Activated CD4-positive, alpha-beta memory T cell treated with anti-CD3 and anti-CD28 coated beads, Interleukin-2, amount 10 ng/mL, durations not matched to agents 7 days and 5 days (primary cell): ENCODE data around the gene PCDH9. TPM values are rescaled to one million over a fixed set of nuclear protein-coding genes. Genes with fewer than 3 reads are reported as not detected.

Source experiments
- CTCF ChIA-PET: fragments of 350-600 bp; sonication (Branson Sonifier 250); formaldehyde crosslinking; loops from one replicate; lab custom pipeline; 2021; ENCODE audit warnings: antibody characterized with exemption, inconsistent platforms; lab: Charles Lee
- POLR2A ChIA-PET: fragments of 350-600 bp; sonication (Branson Sonifier 250); formaldehyde crosslinking; loops from one replicate; lab custom pipeline; 2021; ENCODE audit warnings: antibody characterized with exemption; lab: Charles Lee
- DNase-seq: peaks from one replicate; pipeline ENCODE4 v3.0.0-alpha.2; 2020
- H3K27ac Mint-ChIP-seq: one replicate; pipeline ENCODE4 v1.8.0; 2021; ENCODE audit warnings: mild to moderate bottlenecking, mixed read lengths
- H3K27me3 Mint-ChIP-seq: one replicate; pipeline ENCODE4 v1.8.0; 2021; ENCODE audit warnings: mixed read lengths
- H3K36me3 Mint-ChIP-seq: one replicate; pipeline ENCODE4 v1.8.0; 2021; ENCODE audit warnings: low read depth, mixed read lengths
- H3K4me1 Mint-ChIP-seq: one replicate; pipeline ENCODE4 v1.8.0; 2021; ENCODE audit warnings: mixed read lengths
- H3K4me3 Mint-ChIP-seq: one replicate; pipeline ENCODE4 v1.8.0; 2021; ENCODE audit warnings: mild to moderate bottlenecking, mixed read lengths
- H3K9me3 Mint-ChIP-seq: one replicate; pipeline ENCODE4 v1.8.0; 2021; ENCODE audit warnings: mixed read lengths
- total RNA-seq, 2 experiments: library from RNA; stranded (reverse); gene quantifications; one replicate each; pipeline ENCODE4 v1.2.3, GENCODE V29; 2021

PCDH9 gene
- total RNA-seq, 2 experiments from 2014 or later: 0.05 TPM; not detected in 1

GRCh38 chr13:66357463-66357862, 872.7 kb downstream of the PCDH9 start:
- Mint-ChIP-seq H3K36me3 (no peaks in the 10 kb centered on the region), H3K27me3 (no peaks in the 10 kb centered on the region), H3K4me1 (no peaks in the 10 kb centered on the region), H3K4me3 (no peak overlapping the region), H3K9me3 (peaks cover under 1% of the 10 kb centered on the region), H3K27ac (no peak overlapping the region)
- DNase-seq: no peak
- POLR2A ChIA-PET: no interaction called here
- CTCF ChIA-PET: no interaction called here

- Mint-ChIP-seq H3K4me3 (no peak overlapping the region), H3K27me3 (no peaks in the 10 kb centered on the region), H3K9me3 (no peaks in the 10 kb centered on the region), H3K4me1 (no peaks in the 10 kb centered on the region), H3K27ac (no peak overlapping the region), H3K36me3 (no peaks in the 10 kb centered on the region)
- ChIA-PET CTCF (no interaction called here), POLR2A (no interaction called here)
- DNase-seq: no peak
These were observed 875.0 kb downstream of the PCDH9 start for GRCh38 chr13:66354879-66355751.

- no peak overlapping the region for H3K4me3 Mint-ChIP-seq
- H3K27ac Mint-ChIP-seq: no peak overlapping the region
- no peak for DNase-seq
- H3K36me3 Mint-ChIP-seq: no peaks in the 10 kb centered on the region
- no peaks in the 10 kb centered on the region for H3K9me3 Mint-ChIP-seq
- ChIA-PET CTCF (no interaction called here), POLR2A (no interaction called here)
- H3K27me3 Mint-ChIP-seq: no peaks in the 10 kb centered on the region
- no peaks in the 10 kb centered on the region for H3K4me1 Mint-ChIP-seq
These were observed 876.5 kb downstream of the PCDH9 start for GRCh38 chr13:66353664-66354063.

GRCh38 chr13:66349966-66350365, 880.2 kb downstream of the PCDH9 start:
- Mint-ChIP-seq H3K4me3 (no peak overlapping the region), H3K9me3 (no peaks in the 10 kb centered on the region), H3K27me3 (no peaks in the 10 kb centered on the region), H3K4me1 (no peaks in the 10 kb centered on the region), H3K36me3 (no peaks in the 10 kb centered on the region), H3K27ac (no peak overlapping the region)
- CTCF ChIA-PET: no interaction called here
- POLR2A ChIA-PET: no interaction called here
- DNase-seq: no peak

- ChIA-PET CTCF (no interaction called here), POLR2A (no interaction called here)
- Mint-ChIP-seq H3K27me3 (no peaks in the 10 kb centered on the region), H3K36me3 (no peaks in the 10 kb centered on the region), H3K4me1 (no peaks in the 10 kb centered on the region), H3K4me3 (no peak overlapping the region), H3K27ac (no peak overlapping the region), H3K9me3 (no peaks in the 10 kb centered on the region)
- no peak for DNase-seq
These were observed 881.1 kb downstream of the PCDH9 start for GRCh38 chr13:66348745-66349690.

GRCh38 chr13:66347486-66348117, 882.5 kb downstream of the PCDH9 start:
- H3K36me3 Mint-ChIP-seq: no peaks in the 10 kb centered on the region
- ChIA-PET CTCF (no interaction called here), POLR2A (no interaction called here)

GRCh38 chr13:66345971-66346370, 884.2 kb downstream of the PCDH9 start:
- ChIA-PET CTCF (no interaction called here), POLR2A (no interaction called here)
- peaks cover 5% of the 10 kb centered on the region for H3K9me3 Mint-ChIP-seq
- H3K4me1 Mint-ChIP-seq: no peaks in the 10 kb centered on the region
- no peaks in the 10 kb centered on the region for H3K27me3 Mint-ChIP-seq
- no peak for DNase-seq
- H3K4me3 Mint-ChIP-seq: no peak overlapping the region
- no peaks in the 10 kb centered on the region for H3K36me3 Mint-ChIP-seq
- H3K27ac Mint-ChIP-seq: no peak overlapping the region

More at GRCh38 chr13:66347486-66348117, 882.5 kb downstream of the PCDH9 start:
- Mint-ChIP-seq H3K27me3 (no peaks in the 10 kb centered on the region), H3K4me1 (no peaks in the 10 kb centered on the region), H3K4me3 (no peak overlapping the region), H3K9me3 (peaks cover 3% of the 10 kb centered on the region), H3K27ac (no peak overlapping the region)
- DNase-seq: no peak

GRCh38 chr13:66345518-66345810, 884.7 kb downstream of the PCDH9 start:
- no peaks in the 10 kb centered on the region for H3K27me3 Mint-ChIP-seq
- no peaks in the 10 kb centered on the region for H3K36me3 Mint-ChIP-seq
- H3K4me3 Mint-ChIP-seq: no peak overlapping the region
- DNase-seq: no peak
- POLR2A ChIA-PET: no interaction called here
- peaks cover 5% of the 10 kb centered on the region for H3K9me3 Mint-ChIP-seq
- H3K27ac Mint-ChIP-seq: no peak overlapping the region
- no peaks in the 10 kb centered on the region for H3K4me1 Mint-ChIP-seq
- CTCF ChIA-PET: no interaction called here

GRCh38 chr13:66344805-66345517, 885.2 kb downstream of the PCDH9 start:
- ChIA-PET CTCF (no interaction called here), POLR2A (no interaction called here)
- Mint-ChIP-seq H3K27ac (no peak overlapping the region), H3K36me3 (no peaks in the 10 kb centered on the region), H3K9me3 (peaks cover 5% of the 10 kb centered on the region), H3K4me3 (no peak overlapping the region), H3K27me3 (no peaks in the 10 kb centered on the region), H3K4me1 (no peaks in the 10 kb centered on the region)
- no peak for DNase-seq

- no peaks in the 10 kb centered on the region for H3K4me1 Mint-ChIP-seq
- ChIA-PET POLR2A (no interaction called here), CTCF (no interaction called here)
- no peak overlapping the region for H3K4me3 Mint-ChIP-seq
- peaks cover 8% of the 10 kb centered on the region for H3K9me3 Mint-ChIP-seq
- no peak overlapping the region for H3K27ac Mint-ChIP-seq
- DNase-seq: no peak
- no peaks in the 10 kb centered on the region for H3K36me3 Mint-ChIP-seq
- H3K27me3 Mint-ChIP-seq: no peaks in the 10 kb centered on the region
These were observed 886.8 kb downstream of the PCDH9 start for GRCh38 chr13:66343224-66343828.

- Mint-ChIP-seq H3K36me3 (no peaks in the 10 kb centered on the region), H3K9me3 (peaks cover 8% of the 10 kb centered on the region), H3K27me3 (no peaks in the 10 kb centered on the region), H3K27ac (no peak overlapping the region), H3K4me1 (no peaks in the 10 kb centered on the region), H3K4me3 (no peak overlapping the region)
- CTCF ChIA-PET: no interaction called here
- DNase-seq: no peak
- POLR2A ChIA-PET: no interaction called here
These were observed 888.3 kb downstream of the PCDH9 start for GRCh38 chr13:66341635-66342377.

- Mint-ChIP-seq H3K36me3 (no peaks in the 10 kb centered on the region), H3K9me3 (peaks cover 8% of the 10 kb centered on the region), H3K27me3 (no peaks in the 10 kb centered on the region), H3K4me3 (no peak overlapping the region), H3K4me1 (no peaks in the 10 kb centered on the region), H3K27ac (no peak overlapping the region)
- POLR2A ChIA-PET: no interaction called here
- CTCF ChIA-PET: no interaction called here
- no peak for DNase-seq
These were observed 890.9 kb downstream of the PCDH9 start for GRCh38 chr13:66339214-66339613.
